K562 (cell line): Measurements from ENCODE around the gene TCF12. TPM values are rescaled to one million over a fixed set of nuclear protein-coding genes. Genes with fewer than 3 reads are reported as not detected.

Experiments used
- CBX2 ChIP-seq: fragments of 200-600 bp; sonication (generic); IDR thresholded peaks from one replicate; pipeline ENCODE4 v1.6.1; 2012; ENCODE audit warnings: mild to moderate bottlenecking, low read length, inconsistent platforms; ENCODE audit not compliant: insufficient read depth, poor library complexity, severe bottlenecking
- CXXC5 ChIP-seq: fragments of 250-450 bp; sonication (Bioruptor Pico); IDR thresholded peaks from 2 replicates; pipeline ENCODE4 v1.8.0; 2022; ENCODE audit warnings: inconsistent platforms, mild to moderate bottlenecking, moderate library complexity
- DACH1 ChIP-seq: fragments of 450-650 bp; IDR thresholded peaks from 2 replicates; pipeline ENCODE4 v1.6.1; 2018; ENCODE audit not compliant: partially characterized antibody
- EHMT2 ChIP-seq: fragments of 450-650 bp; IDR thresholded peaks from 2 replicates; pipeline ENCODE4 v1.6.1; 2018; ENCODE audit warnings: antibody characterized with exemption
- EP300 ChIP-seq: IDR thresholded peaks from 2 replicates; pipeline ENCODE4 v1.6.1; 2012; ENCODE audit warnings: low read length, improper control_type of control experiment
- FOSL1 ChIP-seq: fragments of 200-800 bp; sonication (Bioruptor generic); conservative IDR thresholded peaks from 2 replicates; pipeline ENCODE4 v1.6.1; 2016; ENCODE audit warnings: missing genetic modification characterization, missing compliant biosample characterization
- FOXJ3 ChIP-seq: sonication (generic); formaldehyde crosslinking; IDR thresholded peaks from 2 replicates; pipeline ENCODE4 v1.4.0; 2020; ENCODE audit warnings: mild to moderate bottlenecking, missing genetic modification reagents
- KLF1 ChIP-seq: fragments of 450-650 bp; IDR thresholded peaks from 2 replicates; pipeline ENCODE4 v1.6.1; 2016; ENCODE audit warnings: missing genetic modification characterization, missing compliant biosample characterization
- MBD2 ChIP-seq: sonication (generic); IDR thresholded peaks from 2 replicates; pipeline ENCODE4 v1.6.1; 2016; ENCODE audit warnings: low read depth, borderline replicate concordance
- NFE2L1 ChIP-seq: fragments of 450-650 bp; IDR thresholded peaks from 2 replicates; pipeline ENCODE4 v1.6.1; 2016; ENCODE audit warnings: missing genetic modification characterization, low read depth, mild to moderate bottlenecking, missing compliant biosample characterization, moderate library complexity, borderline replicate concordance
- PRDM10 ChIP-seq: fragments of 450-650 bp; IDR thresholded peaks from 2 replicates; pipeline ENCODE4 v1.6.1; 2018; ENCODE audit not compliant: partially characterized antibody
- SMAD3 ChIP-seq: fragments of 450-650 bp; formaldehyde crosslinking; conservative IDR thresholded peaks from 2 replicates; pipeline ENCODE4 v1.4.0; 2020; ENCODE audit warnings: mild to moderate bottlenecking
- ZNF12 ChIP-seq: sonication (generic); formaldehyde crosslinking; IDR thresholded peaks from 2 replicates; pipeline ENCODE4 v1.4.0; 2020; ENCODE audit warnings: mild to moderate bottlenecking, missing genetic modification reagents
- polyA plus RNA-seq, 8 experiments: library from polyadenylated mRNA; depleted of rRNA in 4 of 8; stranded (reverse) in 5 of 8; unstranded in 3 of 8; fragments of >200 nt; fragmentation: Nextera tagmentation in 2 of 8; fragmentation: Illumina TruSeq in 1 of 8; extraction: Ambion mirVana in 2 of 8; extraction: Trizol in 1 of 8; gene quantifications; 2 replicates each; pipeline versions ENCODE4 v1.2.1 to v1.2.3, GENCODE V29; 2011 to 2014; ENCODE audit warnings: inconsistent platforms in 1 of 8, missing spikeins in 1 of 8
- total RNA-seq, 7 experiments: library from RNA; depleted of rRNA in 6 of 7; stranded (reverse); fragments of >200 nt in 6 of 7; fragmentation: Illumina TruSeq in 2 of 7; extraction: Trizol in 2 of 7; gene quantifications; 2 replicates each; pipeline versions ENCODE4 v1.2.1 to v1.2.3, GENCODE V29; 2011 to 2021; ENCODE audit warnings: low replicate concordance in 1 of 7
- TF ChIP-seq, protein P1 (sequence below): fragments of 450-650 bp; IDR thresholded peaks from 2 replicates; pipeline ENCODE4 v1.6.1; 2016; ENCODE audit warnings: low read depth

The TCF12 gene
- total and polyA plus RNA-seq, 9 of the 15 experiments (the other 6 are each of a cell fraction or from before 2014, with no cell fraction given) = 10.5 to 132 (median 52.9) TPM

DNA sequence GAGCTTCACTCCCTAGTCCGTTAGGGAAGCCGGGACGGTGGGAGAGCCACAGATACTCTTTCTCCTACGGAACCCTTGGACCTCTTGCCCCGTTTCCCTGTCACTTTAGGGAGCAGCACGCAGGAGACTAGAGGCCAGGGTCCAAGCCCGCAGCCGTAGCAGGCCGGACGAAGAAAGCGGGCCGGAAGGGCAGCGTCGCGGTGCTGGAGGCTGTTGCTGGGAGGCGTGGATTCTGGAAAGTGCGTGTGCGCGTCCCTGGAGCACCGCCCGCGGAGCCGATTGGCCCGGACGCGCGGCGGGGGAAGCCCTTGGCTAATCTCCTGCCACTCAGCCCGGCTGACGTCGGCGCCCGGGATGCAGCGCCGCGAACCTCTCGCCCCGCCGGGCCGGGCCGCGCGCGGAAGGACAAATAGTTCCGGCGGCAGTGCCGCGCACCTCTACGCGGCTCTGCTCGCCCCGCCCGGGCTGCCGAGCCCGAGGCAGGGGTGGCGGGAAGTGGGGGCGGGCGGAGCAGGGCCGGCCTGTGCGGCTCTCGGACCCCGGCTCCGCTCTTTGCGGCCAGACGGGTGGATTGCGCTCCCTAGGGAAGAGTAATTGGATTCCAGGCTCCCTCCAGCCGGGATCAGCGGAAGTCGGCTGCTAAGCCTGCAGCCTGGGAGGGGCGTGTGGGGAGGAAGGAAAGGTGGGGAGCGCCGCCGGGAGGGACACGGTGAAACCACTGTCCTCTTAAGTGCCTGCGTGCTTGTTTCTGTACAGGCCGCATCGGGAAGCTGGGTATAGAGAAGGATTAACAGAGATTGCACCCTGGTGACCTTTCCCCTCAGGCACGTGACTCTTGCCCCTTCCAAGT lies 31.3 kb upstream of the TCF12 start (continued):
- TF ChIP-seq, protein P1, sequence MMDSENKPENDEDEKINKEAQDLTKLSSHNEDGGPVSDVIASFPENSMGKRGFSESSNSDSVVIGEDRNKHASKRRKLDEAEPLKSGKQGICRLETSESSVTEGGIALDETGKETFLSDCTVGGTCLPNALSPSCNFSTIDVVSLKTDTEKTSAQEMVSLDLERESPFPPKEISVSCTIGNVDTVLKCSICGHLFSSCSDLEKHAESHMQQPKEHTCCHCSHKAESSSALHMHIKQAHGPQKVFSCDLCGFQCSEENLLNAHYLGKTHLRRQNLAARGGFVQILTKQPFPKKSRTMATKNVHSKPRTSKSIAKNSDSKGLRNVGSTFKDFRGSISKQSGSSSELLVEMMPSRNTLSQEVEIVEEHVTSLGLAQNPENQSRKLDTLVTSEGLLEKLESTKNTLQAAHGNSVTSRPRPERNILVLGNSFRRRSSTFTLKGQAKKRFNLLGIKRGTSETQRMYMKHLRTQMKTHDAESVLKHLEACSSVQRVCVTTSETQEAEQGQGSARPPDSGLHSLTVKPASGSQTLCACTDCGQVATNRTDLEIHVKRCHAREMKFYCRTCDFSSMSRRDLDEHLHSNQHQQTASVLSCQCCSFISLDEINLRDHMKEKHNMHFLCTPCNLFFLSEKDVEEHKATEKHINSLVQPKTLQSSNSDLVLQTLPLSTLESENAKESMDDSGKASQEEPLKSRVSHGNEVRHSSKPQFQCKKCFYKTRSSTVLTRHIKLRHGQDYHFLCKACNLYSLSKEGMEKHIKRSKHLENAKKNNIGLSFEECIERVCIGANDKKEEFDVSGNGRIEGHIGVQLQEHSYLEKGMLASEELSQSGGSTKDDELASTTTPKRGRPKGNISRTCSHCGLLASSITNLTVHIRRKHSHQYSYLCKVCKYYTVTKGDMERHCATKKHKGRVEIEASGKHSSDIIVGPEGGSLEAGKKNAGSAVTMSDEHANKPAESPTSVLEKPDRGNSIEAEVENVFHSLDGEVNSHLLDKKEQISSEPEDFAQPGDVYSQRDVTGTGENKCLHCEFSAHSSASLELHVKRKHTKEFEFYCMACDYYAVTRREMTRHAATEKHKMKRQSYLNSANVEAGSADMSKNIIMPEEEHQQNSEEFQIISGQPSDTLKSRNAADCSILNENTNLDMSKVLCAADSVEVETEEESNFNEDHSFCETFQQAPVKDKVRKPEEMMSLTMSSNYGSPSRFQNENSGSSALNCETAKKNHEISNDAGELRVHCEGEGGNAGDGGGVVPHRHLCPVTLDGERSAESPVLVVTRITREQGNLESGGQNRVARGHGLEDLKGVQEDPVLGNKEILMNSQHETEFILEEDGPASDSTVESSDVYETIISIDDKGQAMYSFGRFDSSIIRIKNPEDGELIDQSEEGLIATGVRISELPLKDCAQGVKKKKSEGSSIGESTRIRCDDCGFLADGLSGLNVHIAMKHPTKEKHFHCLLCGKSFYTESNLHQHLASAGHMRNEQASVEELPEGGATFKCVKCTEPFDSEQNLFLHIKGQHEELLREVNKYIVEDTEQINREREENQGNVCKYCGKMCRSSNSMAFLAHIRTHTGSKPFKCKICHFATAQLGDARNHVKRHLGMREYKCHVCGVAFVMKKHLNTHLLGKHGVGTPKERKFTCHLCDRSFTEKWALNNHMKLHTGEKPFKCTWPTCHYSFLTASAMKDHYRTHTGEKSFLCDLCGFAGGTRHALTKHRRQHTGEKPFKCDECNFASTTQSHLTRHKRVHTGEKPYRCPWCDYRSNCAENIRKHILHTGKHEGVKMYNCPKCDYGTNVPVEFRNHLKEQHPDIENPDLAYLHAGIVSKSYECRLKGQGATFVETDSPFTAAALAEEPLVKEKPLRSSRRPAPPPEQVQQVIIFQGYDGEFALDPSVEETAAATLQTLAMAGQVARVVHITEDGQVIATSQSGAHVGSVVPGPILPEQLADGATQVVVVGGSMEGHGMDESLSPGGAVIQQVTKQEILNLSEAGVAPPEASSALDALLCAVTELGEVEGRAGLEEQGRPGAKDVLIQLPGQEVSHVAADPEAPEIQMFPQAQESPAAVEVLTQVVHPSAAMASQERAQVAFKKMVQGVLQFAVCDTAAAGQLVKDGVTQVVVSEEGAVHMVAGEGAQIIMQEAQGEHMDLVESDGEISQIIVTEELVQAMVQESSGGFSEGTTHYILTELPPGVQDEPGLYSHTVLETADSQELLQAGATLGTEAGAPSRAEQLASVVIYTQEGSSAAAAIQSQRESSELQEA = 0 out of 2 replicates have a peak, but pooled peaks have one; percentile 8
- TF ChIP-seq EHMT2 (no peak), EP300 (no peak), PRDM10 (peak; percentile 9), CBX2 (no peak), DACH1 (no peak), CXXC5 (CRISPR knock-in tag) (peak; percentile 99), NFE2L1 (tag) (no peak), FOSL1 (peak; percentile 75), FOXJ3 (CRISPR knock-in tag) (no peak), SMAD3 (CRISPR knock-in tag) (no peak), MBD2 (peak; percentile 67; the same call in 1 of the 2 replicates), ZNF12 (CRISPR knock-in tag) (0 out of 2 replicates have a peak, but pooled peaks have one; percentile 31), KLF1 (peak; percentile 68; the same call in 1 of the 2 replicates)
